ENCODE results near the gene CCBE1.

- TF ChIP-seq POLR2A (IDR thresholded peaks at IDR 0.05) (no peak), CTCF (IDR thresholded peaks at IDR 0.05) (no peak)
Measured at GRCh38 chr18:59700535-59700967, 3.3 kb upstream of the CCBE1 start.

Data from adrenal gland (tissue), 5 donors.